Aorta (tissue), 5 donors: ENCODE measurements around the gene AIP. TPM values are rescaled to one million over a fixed set of nuclear protein-coding genes. Genes with fewer than 3 reads are reported as not detected.
"Not testable (repeated sequence)": the region's sequence is repeated elsewhere in the genome, so short reads cannot be mapped to it uniquely, and the experiment has no call there.

Source experiments
- ATAC-seq: fragments of 200-7000 bp; cut with Tn5 transposase; one replicate; pipeline ENCODE4 v1.9.1; 2022; ENCODE audit warnings: moderate library complexity; ENCODE audit not compliant: low FRiP score
- DNase-seq, 2 donors: peaks; one replicate each; pipeline ENCODE4 v3.0.0-alpha.2; 2020
- H3K27ac ChIP-seq, 2 donors: one replicate each; pipeline ENCODE4 v1.5.1; 2013; ENCODE audit warnings: low read length in 2 of 2, mild to moderate bottlenecking in 2 of 2, moderate library complexity in 2 of 2, control low read depth in 1 of 2, inconsistent platforms in 1 of 2, low read depth in 1 of 2
- H3K27me3 ChIP-seq, 2 donors: one replicate each; pipeline ENCODE4 v1.6.1; 2013; ENCODE audit warnings: control low read depth in 1 of 2, low read length in 1 of 2, mild to moderate bottlenecking in 1 of 2, moderate library complexity in 1 of 2; ENCODE audit not compliant: insufficient read depth in 2 of 2, control insufficient read depth in 1 of 2
- H3K36me3 ChIP-seq, 2 donors: one replicate each; pipeline ENCODE4 v1.6.1; 2013; ENCODE audit warnings: control low read depth in 1 of 2, low read length in 1 of 2, mild to moderate bottlenecking in 1 of 2; ENCODE audit not compliant: insufficient read depth in 2 of 2, control insufficient read depth in 1 of 2
- H3K4me1 ChIP-seq, 2 donors: one replicate each; pipeline ENCODE4 v1.6.1; 2013; ENCODE audit warnings: low read length in 2 of 2, control low read depth in 1 of 2, mild to moderate bottlenecking in 1 of 2, moderate library complexity in 1 of 2; ENCODE audit not compliant: insufficient read depth in 2 of 2, control insufficient read depth in 1 of 2
- H3K4me3 ChIP-seq, 2 donors: one replicate each; pipeline ENCODE4 v1.5.1; 2013; ENCODE audit warnings: low read length in 2 of 2, control low read depth in 1 of 2, mild to moderate bottlenecking in 1 of 2
- H3K9me3 ChIP-seq: one replicate; pipeline ENCODE4 v1.6.1; 2013; ENCODE audit warnings: mild to moderate bottlenecking, low read length; ENCODE audit not compliant: control insufficient read depth
- WGBS, 2 donors: extraction: QIAGEN DNeasy Blood & Tissue Kit; methylation state at CpG; one replicate each; pipeline ENCODE4 v1.1.7; 2013; 5-methylcytosine and 5-hydroxymethylcytosine counted together
- intact Hi-C, 2 donors: fragments of 100-400 bp; cut with DNase I; formaldehyde crosslinking; loops; one replicate each; pipeline versions ENCODE4 v1.14.2 to v1.15.0; 2022
- polyA plus RNA-seq, 2 donors: library from polyadenylated mRNA; stranded (reverse); fragments of 200-250 nt; gene quantifications; one replicate each; pipeline ENCODE4 v1.2.3, GENCODE V29; 2013
- total RNA-seq, 2 donors: library from RNA; stranded (reverse); fragmentation: NEBNext Ultra II Directional; extraction: Animal tissue kit (Norgen Biotek cat#: 25700); gene quantifications; one replicate each; pipeline ENCODE4 v1.2.1, GENCODE V29; 2021
- donor health status: healthy with polysubstance abuse.
- donor health status: Bipolar disorder and iron deficiency.
- donor health status: DM: no; HTN: no; CAD: no.
- donor health status: DM: no; HTN: no; CAD: no.
- donor health status: DM: yes; HTN: yes; CAD: no.

Gene AIP
- total and polyA plus RNA-seq, 4 donors = 61.2 to 141 (median 83.8) TPM

GRCh38 chr11:67507242-67507863, 24.5 kb downstream of the AIP start:
- Histone ChIP-seq H3K36me3 (no peaks in the 10 kb centered on the region), H3K4me1 (no peaks in the 10 kb centered on the region), H3K4me3 (peak overlapping the region; percentile 20 to 33), H3K27me3 (no peaks in the 10 kb centered on the region), H3K27ac (peak overlapping the region in 1 of 2 donors; percentile 74), H3K9me3 (no peaks in the 10 kb centered on the region)
- intact Hi-C loops = loop anchor here (5.0 to 10.0 kb wide), 6 partner anchors 40 to 155 kb away; partner anchors contain the start of genes GSTP1 (in 1 of the 2), POLD4 (in 1 of the 2), RAD9A (in 1 of the 2) and TMEM134 (in 1 of the 2)
- 24% methylated on average over 33 of the region's 33 CpGs for WGBS, 2 donors
- DNase-seq = peak in 1 of 2 donors; percentile 86
- no peak for ATAC-seq

GRCh38 chr11:67507864-67508485, 25.1 kb downstream of the AIP start, which contains the start of gene CDK2AP2:
CDK2AP2 (minus strand) TSS chr11:67508162; CDS start chr11:67508082, 80 bp downstream.
- H3K36me3 ChIP-seq = no peaks in the 10 kb centered on the region
- H3K27me3 ChIP-seq = no peaks in the 10 kb centered on the region
- WGBS, 2 donors = 0% methylated on average over 53 to 57 of the region's 57 CpGs
- DNase-seq = peak; percentile 100
- H3K4me1 ChIP-seq = no peaks in the 10 kb centered on the region
- intact Hi-C loops = loop anchor here (5.0 to 10.0 kb wide), 6 partner anchors 41 to 156 kb away; partner anchors contain the start of genes GSTP1 (in 1 of the 2), POLD4 (in 1 of the 2), RAD9A (in 1 of the 2) and TMEM134 (in 1 of the 2)
- peak within 1 kb of the TSS; percentile 59 to 62 for H3K4me3 ChIP-seq
- peak within 1 kb of the TSS; percentile 65 to 96 for H3K27ac ChIP-seq
- peak; percentile 90 for ATAC-seq
- H3K9me3 ChIP-seq = no peaks in the 10 kb centered on the region

DNA sequence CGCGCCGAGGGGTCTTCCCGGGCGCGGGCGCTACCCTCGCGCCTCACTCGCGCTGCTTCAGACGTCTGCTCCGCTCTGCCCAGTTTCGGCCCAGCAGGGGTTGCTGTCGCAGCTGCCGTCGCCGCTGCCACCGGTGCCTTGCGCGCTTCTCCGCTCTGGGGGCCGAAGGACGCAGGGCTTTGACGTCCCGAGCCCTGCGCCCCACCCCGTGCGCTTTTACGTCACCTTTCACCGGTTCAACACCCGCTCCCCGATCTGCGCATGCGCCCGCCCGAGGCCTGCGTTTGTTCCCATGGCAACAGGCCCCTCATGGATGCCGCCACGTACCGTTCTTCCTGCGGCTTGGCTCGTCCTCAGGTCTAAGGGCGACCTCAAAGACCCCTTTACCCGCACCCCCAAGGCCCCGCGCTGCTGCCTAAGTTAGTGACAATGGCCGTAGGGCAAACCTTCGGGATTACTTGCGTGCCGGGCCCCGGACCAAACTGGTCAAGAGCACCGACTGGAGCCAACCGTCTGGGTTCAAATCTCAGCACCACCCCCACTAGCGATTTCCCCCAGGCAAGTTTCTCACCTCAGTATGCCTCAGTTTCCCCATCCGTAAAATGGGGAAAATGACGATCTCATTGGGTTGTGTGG, 25.8 kb downstream of the AIP start:
- H3K9me3 ChIP-seq = no peaks in the 10 kb centered on the region
- intact Hi-C loops = loop anchor here (5.0 to 10.0 kb wide), 6 partner anchors 41 to 156 kb away; partner anchors contain the start of genes GSTP1 (in 1 of the 2), POLD4 (in 1 of the 2), RAD9A (in 1 of the 2) and TMEM134 (in 1 of the 2)
- 0 to 1% methylated on average over 46 to 57 of the region's 57 CpGs for WGBS, 2 donors
- H3K4me1 ChIP-seq = no peaks in the 10 kb centered on the region
- peak overlapping the region; percentile 59 to 62 for H3K4me3 ChIP-seq
- no peaks in the 10 kb centered on the region for H3K36me3 ChIP-seq
- DNase-seq (peak; percentile 99 to 100), ATAC-seq (peak; percentile 82)
- H3K27me3 ChIP-seq = no peaks in the 10 kb centered on the region
- H3K27ac ChIP-seq = peak overlapping the region; percentile 65 to 96

DNA sequence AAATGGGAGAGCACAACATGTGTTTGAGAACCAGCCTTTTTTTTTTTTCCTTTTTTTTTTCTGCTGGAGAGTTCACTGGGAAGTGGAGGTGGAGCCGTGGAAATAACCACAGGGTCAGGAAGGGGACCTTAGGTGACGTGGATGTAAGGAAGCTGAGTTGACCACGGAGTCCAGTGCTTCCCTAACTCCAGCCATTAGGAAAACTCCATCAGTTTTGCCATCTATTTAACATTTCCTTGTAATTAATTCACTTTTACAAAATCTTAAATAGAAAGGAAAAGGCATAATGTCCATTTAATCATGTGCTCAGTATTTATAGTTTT, 27.2 kb downstream of the AIP start:
- WGBS, 2 donors = 64 to 67% methylated on average over 3 of the region's 3 CpGs
- Histone ChIP-seq H3K4me3 (no peak overlapping the region), H3K9me3 (no peaks in the 10 kb centered on the region), H3K27ac (no peak overlapping the region), H3K4me1 (no peaks in the 10 kb centered on the region), H3K27me3 (no peaks in the 10 kb centered on the region), H3K36me3 (no peaks in the 10 kb centered on the region)
- DNase-seq (no peak), ATAC-seq (no peak)
- intact Hi-C loops = no loop called here

GRCh38 chr11:67511558-67511957, 28.7 kb downstream of the AIP start:
- intact Hi-C loops, H3K4me3 ChIP-seq, ATAC-seq, H3K9me3 ChIP-seq, H3K4me1 ChIP-seq, DNase-seq, H3K27ac ChIP-seq, H3K36me3 ChIP-seq, H3K27me3 ChIP-seq: not testable (repeated sequence)
- 82 to 85% methylated on average over 4 of the region's 4 CpGs for WGBS, 2 donors

- ATAC-seq (no peak), DNase-seq (no peak)
- Histone ChIP-seq H3K27me3 (no peaks in the 10 kb centered on the region), H3K4me3 (no peak overlapping the region), H3K36me3 (no peaks in the 10 kb centered on the region), H3K9me3 (no peaks in the 10 kb centered on the region), H3K27ac (no peak overlapping the region), H3K4me1 (no peaks in the 10 kb centered on the region)
- WGBS, 2 donors = 48 to 50% methylated on average over 7 of the region's 7 CpGs
- intact Hi-C loops = no loop called here
Measured at GRCh38 chr11:67514116-67514515, 31.3 kb downstream of the AIP start.

GRCh38 chr11:67516806-67517205, 34.0 kb downstream of the AIP start:
- H3K4me3 ChIP-seq = no peak overlapping the region
- no peak for ATAC-seq
- no peaks in the 10 kb centered on the region for H3K4me1 ChIP-seq
- no peaks in the 10 kb centered on the region for H3K36me3 ChIP-seq
- no peak overlapping the region for H3K27ac ChIP-seq
- DNase-seq = no peak
- no peaks in the 10 kb centered on the region for H3K27me3 ChIP-seq
- 95% methylated on average over 9 of the region's 9 CpGs for WGBS, 2 donors
- intact Hi-C loops = no loop called here
- H3K9me3 ChIP-seq = no peaks in the 10 kb centered on the region

GRCh38 chr11:67517784-67518552, 35.1 kb downstream of the AIP start:
- H3K4me3 ChIP-seq = no peak overlapping the region
- H3K9me3 ChIP-seq = no peaks in the 10 kb centered on the region
- 80 to 84% methylated on average over 10 of the region's 10 CpGs for WGBS, 2 donors
- intact Hi-C loops = no loop called here
- H3K27ac ChIP-seq = no peak overlapping the region
- H3K27me3 ChIP-seq = no peaks in the 10 kb centered on the region
- H3K4me1 ChIP-seq = no peaks in the 10 kb centered on the region
- H3K36me3 ChIP-seq = no peaks in the 10 kb centered on the region
- DNase-seq = no peak
- ATAC-seq = no peak
